Measurements from ENCODE around the gene BSPRY.

- TF ChIP-seq CTCF (IDR thresholded peaks at IDR 0.05) (no peak), POLR2A (IDR thresholded peaks at IDR 0.05) (no peak)
Observed at GRCh38 chr9:113386571-113387393, 37.4 kb downstream of the BSPRY start.

All from uterus (tissue), 2 donors.